ENCODE data around the gene CADM1. TPM values are rescaled to one million over a fixed set of nuclear protein-coding genes. Genes with fewer than 3 reads are reported as not detected.

Gene CADM1
- total and polyA plus RNA-seq, 7 donors: 0.69 to 25.2 (median 15.6) TPM

DNA sequence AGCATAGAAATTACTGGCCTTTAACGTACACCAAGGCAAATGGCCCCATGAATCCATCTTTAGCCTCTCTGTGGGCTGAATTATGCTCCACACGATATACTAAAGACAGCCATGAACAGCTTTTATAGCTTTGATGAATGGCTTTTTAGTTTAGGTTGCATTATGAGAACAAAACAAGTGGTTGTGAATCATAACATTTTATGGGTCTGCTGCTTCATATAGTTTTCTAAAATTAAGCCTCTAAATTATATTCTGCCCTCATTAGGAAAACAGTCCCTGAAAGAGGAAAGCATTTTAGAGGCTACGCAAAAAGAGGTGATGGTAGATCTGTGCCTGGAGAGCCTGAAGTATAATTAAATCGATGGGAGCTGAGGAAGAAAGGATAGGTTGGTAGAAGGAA is 221.3 kb downstream of the CADM1 start:
- WGBS, 2 donors: 81 to 86% methylated on average over 4 of the region's 4 CpGs
- no peak for TF ChIP-seq POLR2AphosphoS5 (IDR thresholded peaks at IDR 0.05)
- TF ChIP-seq, protein P1, sequence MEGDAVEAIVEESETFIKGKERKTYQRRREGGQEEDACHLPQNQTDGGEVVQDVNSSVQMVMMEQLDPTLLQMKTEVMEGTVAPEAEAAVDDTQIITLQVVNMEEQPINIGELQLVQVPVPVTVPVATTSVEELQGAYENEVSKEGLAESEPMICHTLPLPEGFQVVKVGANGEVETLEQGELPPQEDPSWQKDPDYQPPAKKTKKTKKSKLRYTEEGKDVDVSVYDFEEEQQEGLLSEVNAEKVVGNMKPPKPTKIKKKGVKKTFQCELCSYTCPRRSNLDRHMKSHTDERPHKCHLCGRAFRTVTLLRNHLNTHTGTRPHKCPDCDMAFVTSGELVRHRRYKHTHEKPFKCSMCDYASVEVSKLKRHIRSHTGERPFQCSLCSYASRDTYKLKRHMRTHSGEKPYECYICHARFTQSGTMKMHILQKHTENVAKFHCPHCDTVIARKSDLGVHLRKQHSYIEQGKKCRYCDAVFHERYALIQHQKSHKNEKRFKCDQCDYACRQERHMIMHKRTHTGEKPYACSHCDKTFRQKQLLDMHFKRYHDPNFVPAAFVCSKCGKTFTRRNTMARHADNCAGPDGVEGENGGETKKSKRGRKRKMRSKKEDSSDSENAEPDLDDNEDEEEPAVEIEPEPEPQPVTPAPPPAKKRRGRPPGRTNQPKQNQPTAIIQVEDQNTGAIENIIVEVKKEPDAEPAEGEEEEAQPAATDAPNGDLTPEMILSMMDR (IDR thresholded peaks at IDR 0.05): no peak
- no peak for TF ChIP-seq EP300 (IDR thresholded peaks at IDR 0.05)
- no peak for TF ChIP-seq POLR2A (IDR thresholded peaks at IDR 0.05)
- intact Hi-C loops (cut with DNase I): no loop called here

GRCh38 chr11:115280775-115281174 is 223.4 kb downstream of the CADM1 start:
- Histone ChIP-seq H3K27me3 (no peaks in the 10 kb centered on the region), H3K4me3 (no peak overlapping the region), H3K27ac (no peak overlapping the region), H3K36me3 (no peaks in the 10 kb centered on the region), H3K9me3 (no peaks in the 10 kb centered on the region), H3K4me1 (peaks cover 0 to 15% (median 9%) of the 10 kb centered on the region in 4 donors)
- TF ChIP-seq POLR2AphosphoS5 (IDR thresholded peaks at IDR 0.05): no peak
- no peak for TF ChIP-seq EP300 (IDR thresholded peaks at IDR 0.05)
- TF ChIP-seq POLR2A (IDR thresholded peaks at IDR 0.05): no peak
- TF ChIP-seq, protein P1 (IDR thresholded peaks at IDR 0.05): no peak
- 42 to 67% methylated on average over 5 of the region's 5 CpGs for WGBS, 2 donors
- intact Hi-C loops (cut with DNase I): no loop called here
- no peak for DNase-seq

More for the DNA sequence above, 221.3 kb downstream of the CADM1 start:
- no peak for DNase-seq
- Histone ChIP-seq H3K27me3 (no peaks in the 10 kb centered on the region), H3K4me3 (no peak overlapping the region), H3K36me3 (no peaks in the 10 kb centered on the region), H3K9me3 (no peaks in the 10 kb centered on the region), H3K27ac (no peak overlapping the region), H3K4me1 (peaks cover 0 to 15% (median 9%) of the 10 kb centered on the region in 4 donors)

DNA sequence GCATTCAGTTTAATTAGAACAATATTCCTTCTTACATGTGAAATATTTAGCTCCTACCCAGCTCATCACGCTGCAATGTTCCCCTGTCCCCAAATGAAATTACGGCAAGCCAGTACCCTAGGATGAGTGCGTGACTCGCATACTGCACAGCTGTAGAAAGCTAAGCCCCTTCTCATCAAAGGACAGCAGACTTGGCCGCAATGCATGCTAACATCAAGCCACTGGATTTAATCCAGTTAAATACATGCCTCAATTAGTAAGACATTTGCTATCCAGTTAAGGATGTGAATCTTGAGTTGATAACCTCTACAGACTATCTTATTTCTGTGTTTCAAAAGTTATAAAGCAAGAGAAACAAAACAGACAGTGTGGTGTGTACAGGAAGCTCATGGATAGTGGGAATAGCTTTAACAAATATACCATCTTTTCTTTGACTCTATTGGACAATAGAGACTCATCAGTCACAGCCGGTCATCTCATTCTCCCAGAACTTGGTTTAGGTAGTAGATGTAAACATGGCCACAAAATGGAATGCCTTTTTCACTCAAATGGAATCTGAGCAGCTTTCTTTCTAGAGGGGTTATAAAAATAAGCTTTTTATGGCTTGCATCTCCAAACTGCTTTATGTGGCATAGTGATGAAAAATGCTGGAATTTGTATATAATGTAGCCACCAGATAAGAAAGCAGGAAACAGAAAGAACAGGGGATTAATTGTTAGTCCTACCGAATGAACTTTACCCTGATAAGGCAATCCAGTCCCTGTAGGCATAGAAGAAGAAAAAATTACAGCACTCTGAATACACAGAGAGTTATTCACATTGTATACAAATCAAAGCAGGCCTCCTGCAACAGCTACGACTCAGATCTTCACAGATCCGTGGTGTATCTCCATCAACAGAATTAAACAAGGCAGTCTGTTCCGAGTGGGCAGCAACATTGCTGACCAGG is 224.1 kb downstream of the CADM1 start:
- TF ChIP-seq EP300 (IDR thresholded peaks at IDR 0.05) (no peak), POLR2A (IDR thresholded peaks at IDR 0.05) (no peak), POLR2AphosphoS5 (IDR thresholded peaks at IDR 0.05) (no peak)
- TF ChIP-seq, protein P1 (IDR thresholded peaks at IDR 0.05): no peak
- 51 to 65% methylated on average over 10 of the region's 10 CpGs for WGBS, 2 donors
- intact Hi-C loops (cut with DNase I): no loop called here

GRCh38 chr11:115276799-115277198 is 227.4 kb downstream of the CADM1 start:
- no peak overlapping the region for H3K27ac ChIP-seq
- no peaks in the 10 kb centered on the region for H3K27me3 ChIP-seq
- WGBS, 2 donors: 95% methylated on average over 8 of the region's 8 CpGs
- H3K4me1 ChIP-seq: peaks cover 0 to 15% (median 9%) of the 10 kb centered on the region in 4 donors
- no peaks in the 10 kb centered on the region for H3K36me3 ChIP-seq
- DNase-seq: no peak
- TF ChIP-seq EP300 (IDR thresholded peaks at IDR 0.05): no peak
- TF ChIP-seq, protein P1 (IDR thresholded peaks at IDR 0.05): no peak
- TF ChIP-seq POLR2A (IDR thresholded peaks at IDR 0.05): no peak
- TF ChIP-seq POLR2AphosphoS5 (IDR thresholded peaks at IDR 0.05): no peak
- H3K9me3 ChIP-seq: no peaks in the 10 kb centered on the region
- intact Hi-C loops (cut with DNase I): no loop called here
- H3K4me3 ChIP-seq: no peak overlapping the region

More for the DNA sequence above, 224.1 kb downstream of the CADM1 start:
- no peak overlapping the region for H3K4me3 ChIP-seq
- peaks cover 0 to 15% (median 9%) of the 10 kb centered on the region in 4 donors for H3K4me1 ChIP-seq
- no peak for DNase-seq
- H3K27me3 ChIP-seq: no peaks in the 10 kb centered on the region
- H3K9me3 ChIP-seq: no peaks in the 10 kb centered on the region
- H3K36me3 ChIP-seq: no peaks in the 10 kb centered on the region
- H3K27ac ChIP-seq: no peak overlapping the region
